Measurements from ENCODE around the gene GPR137B.
A peak's percentile ranks its signal among the peaks of the same experiment; 100 is the strongest.

The GPR137B gene

GRCh38 chr1:236117710-236118109 is 24.6 kb upstream of the GPR137B start:
- H3K4me3 ChIP-seq (ENCODE audit: low read depth, low read length) = no peak overlapping the region
- DNase-seq (ENCODE audit: low read depth, low spot score) = no peak
- in situ Hi-C loops (cut with HindIII; ENCODE audit: low sequenced_read_pairs) = no loop called here
- TF ChIP-seq CTCF (IDR thresholded peaks at IDR 0.05; ENCODE audit: low read depth, low read length) = no peak

- in situ Hi-C loops (cut with HindIII; ENCODE audit: low sequenced_read_pairs) = no loop called here
- TF ChIP-seq CTCF (IDR thresholded peaks at IDR 0.05; ENCODE audit: low read depth, low read length) = no peak
- H3K4me3 ChIP-seq (ENCODE audit: low read depth, low read length) = no peak overlapping the region
- peak; percentile 41 for DNase-seq (ENCODE audit: low read depth, low spot score)
Observed at GRCh38 chr1:236119943-236120484, 22.3 kb upstream of the GPR137B start.

- no peak for DNase-seq (ENCODE audit: low read depth, low spot score)
- in situ Hi-C loops (cut with HindIII; ENCODE audit: low sequenced_read_pairs) = no loop called here
- H3K4me3 ChIP-seq (ENCODE audit: low read depth, low read length) = no peak overlapping the region
- TF ChIP-seq CTCF (IDR thresholded peaks at IDR 0.05; ENCODE audit: low read depth, low read length) = no peak
Observed at GRCh38 chr1:236120721-236121153, 21.6 kb upstream of the GPR137B start.

- in situ Hi-C loops (cut with HindIII; ENCODE audit: low sequenced_read_pairs) = no loop called here
- no peak for TF ChIP-seq CTCF (IDR thresholded peaks at IDR 0.05; ENCODE audit: low read depth, low read length)
- DNase-seq (ENCODE audit: low read depth, low spot score) = no peak
- H3K4me3 ChIP-seq (ENCODE audit: low read depth, low read length) = no peak overlapping the region
Observed at GRCh38 chr1:236122176-236122575, 20.2 kb upstream of the GPR137B start.

GRCh38 chr1:236123563-236123962 is 18.8 kb upstream of the GPR137B start:
- H3K4me3 ChIP-seq (ENCODE audit: low read depth, low read length) = no peak overlapping the region
- in situ Hi-C loops (cut with HindIII; ENCODE audit: low sequenced_read_pairs) = no loop called here
- no peak for DNase-seq (ENCODE audit: low read depth, low spot score)
- TF ChIP-seq CTCF (IDR thresholded peaks at IDR 0.05; ENCODE audit: low read depth, low read length) = no peak

- in situ Hi-C loops (cut with HindIII; ENCODE audit: low sequenced_read_pairs) = no loop called here
- TF ChIP-seq CTCF (IDR thresholded peaks at IDR 0.05; ENCODE audit: low read depth, low read length) = peak; percentile 5
- no peak for DNase-seq (ENCODE audit: low read depth, low spot score)
- no peak overlapping the region for H3K4me3 ChIP-seq (ENCODE audit: low read depth, low read length)
Observed at GRCh38 chr1:236124965-236125364, 17.4 kb upstream of the GPR137B start.

GRCh38 chr1:236127045-236127444 is 15.3 kb upstream of the GPR137B start:
- no peak for TF ChIP-seq CTCF (IDR thresholded peaks at IDR 0.05; ENCODE audit: low read depth, low read length)
- no peak for DNase-seq (ENCODE audit: low read depth, low spot score)
- H3K4me3 ChIP-seq (ENCODE audit: low read depth, low read length) = no peak overlapping the region
- in situ Hi-C loops (cut with HindIII; ENCODE audit: low sequenced_read_pairs) = no loop called here
